Heart left ventricle (tissue), 13 donors: ENCODE data around the gene MBD1.

Experiments
- POLR2A ChIP-seq, 2 donors: fragments of 450-650 bp; IDR thresholded peaks; one replicate each; pipeline ENCODE4 v1.6.1; 2017; ENCODE audit warnings: antibody characterized with exemption in 2 of 2, mild to moderate bottlenecking in 2 of 2, moderate library complexity in 2 of 2
- TF ChIP-seq, protein P1 (sequence below), 12 donors: fragments of 200-600 bp; sonication (generic) in 4 of 12; IDR thresholded peaks; one replicate each; pipeline versions ENCODE4 v1.5.0 to v1.8.0; 2018 to 2022; ENCODE audit warnings: antibody characterized with exemption in 12 of 12, mild to moderate bottlenecking in 5 of 12
- donor health status: ischemic (EF 13 %, LVEDD 7.1; RV severe dilation, severe dysfunction).
- donor health status: DM: no; HTN: yes; CAD: no.
- donor health status: DM: no; HTN: no; CAD: no.
- donor health status: ischemic (EF 25% LVEDD 6.9; RV normal size, moderate dysfunction).
- donor health status: ischemic (EF 25% LVEDD 5.7; RV mildly dilated, moderate dysfunction).
- donor health status: ischemic (EF 35%, LVEDD 5.7; RV mildly dilated, moderate dysfunction).
- donor health status: nonischemic (EF 11% LVEDD 7.7; RV severe dilation, severe dysfunction).
- donor health status: DM: yes; HTN: yes; CAD: no.
- donor health status: PGD.
- donor health status: ischemic (EF 29% LVEDD 5.4; RV normal size, mild dysfunction).
- donor health status: nonischemic (EF 23%, LVEDD 6.1; RV moderate dilation, normal function).

GRCh38 chr18:50320719-50321118 lies 39.4 kb upstream of the MBD1 start:
- TF ChIP-seq POLR2A (IDR thresholded peaks at IDR 0.05): no peak
- TF ChIP-seq, protein P1, sequence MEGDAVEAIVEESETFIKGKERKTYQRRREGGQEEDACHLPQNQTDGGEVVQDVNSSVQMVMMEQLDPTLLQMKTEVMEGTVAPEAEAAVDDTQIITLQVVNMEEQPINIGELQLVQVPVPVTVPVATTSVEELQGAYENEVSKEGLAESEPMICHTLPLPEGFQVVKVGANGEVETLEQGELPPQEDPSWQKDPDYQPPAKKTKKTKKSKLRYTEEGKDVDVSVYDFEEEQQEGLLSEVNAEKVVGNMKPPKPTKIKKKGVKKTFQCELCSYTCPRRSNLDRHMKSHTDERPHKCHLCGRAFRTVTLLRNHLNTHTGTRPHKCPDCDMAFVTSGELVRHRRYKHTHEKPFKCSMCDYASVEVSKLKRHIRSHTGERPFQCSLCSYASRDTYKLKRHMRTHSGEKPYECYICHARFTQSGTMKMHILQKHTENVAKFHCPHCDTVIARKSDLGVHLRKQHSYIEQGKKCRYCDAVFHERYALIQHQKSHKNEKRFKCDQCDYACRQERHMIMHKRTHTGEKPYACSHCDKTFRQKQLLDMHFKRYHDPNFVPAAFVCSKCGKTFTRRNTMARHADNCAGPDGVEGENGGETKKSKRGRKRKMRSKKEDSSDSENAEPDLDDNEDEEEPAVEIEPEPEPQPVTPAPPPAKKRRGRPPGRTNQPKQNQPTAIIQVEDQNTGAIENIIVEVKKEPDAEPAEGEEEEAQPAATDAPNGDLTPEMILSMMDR (IDR thresholded peaks at IDR 0.05): no peak
